HUES48 (cell line): ENCODE results near the gene TTC29.

Source experiments
- H3K27ac ChIP-seq: one replicate; pipeline ENCODE4 v1.7.0; 2013; ENCODE audit warnings: low read depth, low read length, inconsistent platforms
- H3K27me3 ChIP-seq: 2 replicates; pipeline ENCODE4 v1.6.1; 2013; ENCODE audit warnings: mild to moderate bottlenecking, low read length; ENCODE audit not compliant: control insufficient read depth, insufficient read depth
- H3K36me3 ChIP-seq: 2 replicates; pipeline ENCODE4 v1.6.1; 2013; ENCODE audit warnings: low read length; ENCODE audit not compliant: control insufficient read depth, insufficient read depth
- H3K4me1 ChIP-seq: 2 replicates; pipeline ENCODE4 v1.6.1; 2013; ENCODE audit warnings: mild to moderate bottlenecking, low read length; ENCODE audit not compliant: control insufficient read depth, insufficient read depth
- H3K4me3 ChIP-seq: 2 replicates; pipeline ENCODE4 v1.5.1; 2013; ENCODE audit warnings: mild to moderate bottlenecking, low read depth, low read length
- H3K9ac ChIP-seq: 2 replicates; pipeline ENCODE4 v1.6.1; 2013; ENCODE audit warnings: mild to moderate bottlenecking, low read depth, low read length, moderate library complexity
- H3K9me3 ChIP-seq: 2 replicates; pipeline ENCODE4 v1.6.1; 2013; ENCODE audit warnings: low read length; ENCODE audit not compliant: control insufficient read depth, insufficient read depth

TTC29 gene, protein sequence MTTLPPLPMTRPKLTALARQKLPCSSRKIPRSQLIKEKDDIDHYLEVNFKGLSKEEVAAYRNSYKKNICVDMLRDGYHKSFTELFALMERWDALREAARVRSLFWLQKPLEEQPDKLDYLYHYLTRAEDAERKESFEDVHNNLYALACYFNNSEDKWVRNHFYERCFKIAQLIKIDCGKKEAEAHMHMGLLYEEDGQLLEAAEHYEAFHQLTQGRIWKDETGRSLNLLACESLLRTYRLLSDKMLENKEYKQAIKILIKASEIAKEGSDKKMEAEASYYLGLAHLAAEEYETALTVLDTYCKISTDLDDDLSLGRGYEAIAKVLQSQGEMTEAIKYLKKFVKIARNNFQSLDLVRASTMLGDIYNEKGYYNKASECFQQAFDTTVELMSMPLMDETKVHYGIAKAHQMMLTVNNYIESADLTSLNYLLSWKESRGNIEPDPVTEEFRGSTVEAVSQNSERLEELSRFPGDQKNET

DNA sequence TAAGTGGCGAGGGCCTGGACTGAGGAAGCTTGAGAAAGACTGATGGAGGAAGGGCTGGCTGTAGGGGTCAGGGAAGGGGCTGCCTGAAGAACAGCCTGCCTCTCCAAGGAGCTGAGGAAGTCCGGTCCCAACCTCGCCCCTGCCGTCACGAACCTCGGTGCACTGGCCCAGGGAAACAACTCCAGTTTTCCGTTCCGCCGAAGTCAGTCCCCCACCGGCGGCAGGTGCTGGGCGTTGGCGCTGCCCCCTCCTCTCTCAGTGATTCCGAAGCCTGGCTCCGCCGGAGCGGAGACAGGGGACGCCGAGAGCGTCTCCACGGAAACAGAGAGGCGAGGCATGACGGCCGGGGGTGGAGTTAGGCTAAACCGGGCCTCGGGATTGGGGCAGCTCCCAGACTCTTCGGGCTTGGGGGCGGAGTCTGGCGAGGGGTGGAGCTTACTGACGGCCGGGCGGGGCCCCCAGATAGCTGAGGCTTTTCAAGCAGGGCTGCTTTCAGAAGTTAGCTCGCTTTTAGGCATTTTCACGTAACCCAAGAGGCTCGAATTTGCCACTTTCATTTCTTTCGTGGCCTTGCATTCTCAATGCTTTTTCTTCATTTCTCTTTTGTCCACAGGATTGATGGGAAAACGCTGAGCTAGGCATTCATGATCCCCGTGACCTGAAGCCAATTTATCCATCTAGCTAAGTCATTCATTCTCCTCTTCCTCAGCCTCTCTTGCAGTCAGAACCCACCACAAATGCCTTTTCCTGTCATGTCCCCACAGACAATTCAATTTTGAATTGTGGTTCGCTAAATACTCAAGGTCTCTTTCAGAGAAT lies at the start of gene TTC29:
Gene TTC29 (minus strand): TSS at position 309 of the 819 bp plus-strand sequence. CDS start 5,969 bp downstream, outside the sequence.
- Histone ChIP-seq H3K36me3 (no peaks in the 10 kb centered on the region), H3K27me3 (peaks cover 12% of the 10 kb centered on the region), H3K9me3 (no peaks in the 10 kb centered on the region), H3K4me1 (peaks cover 23% of the 10 kb centered on the region), H3K9ac (no peak within 1 kb of the TSS), H3K27ac (no peak within 1 kb of the TSS), H3K4me3 (peak within 1 kb of the TSS; percentile 63)

GRCh38 chr4:146981651-146982050 lies 36.0 kb upstream of the TTC29 start:
- Histone ChIP-seq H3K9ac (no peak overlapping the region), H3K4me3 (no peak overlapping the region), H3K27ac (no peak overlapping the region), H3K4me1 (0 out of 2 replicates have a peak, but pooled peaks cover 1% of the 10 kb centered on the region), H3K27me3 (no peaks in the 10 kb centered on the region), H3K9me3 (no peaks in the 10 kb centered on the region), H3K36me3 (no peaks in the 10 kb centered on the region)

DNA sequence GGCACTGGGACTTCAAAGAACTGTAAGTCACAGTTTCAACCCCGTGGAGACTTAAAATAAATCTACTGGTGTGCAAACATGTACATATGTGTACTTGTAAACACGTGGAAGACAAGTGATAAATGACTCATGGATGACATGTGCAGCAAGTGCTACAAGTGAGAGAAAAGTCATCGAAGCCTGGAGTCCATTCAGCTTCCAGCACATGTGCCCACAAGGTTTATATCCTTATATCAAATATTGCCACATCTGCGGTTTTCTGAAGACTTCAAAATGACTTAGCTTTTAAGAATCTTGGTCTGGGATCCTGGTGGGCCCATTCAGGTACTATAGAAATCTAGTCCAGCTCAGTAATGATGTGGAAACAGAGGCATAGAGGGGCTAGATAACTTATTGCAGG lies 33.0 kb upstream of the TTC29 start:
- H3K27ac ChIP-seq = no peak overlapping the region
- H3K36me3 ChIP-seq = no peaks in the 10 kb centered on the region
- H3K4me1 ChIP-seq = peaks cover 13% of the 10 kb centered on the region; the same call in 1 of the 2 replicates
- no peak overlapping the region for H3K9ac ChIP-seq
- H3K4me3 ChIP-seq = no peak overlapping the region
- no peaks in the 10 kb centered on the region for H3K27me3 ChIP-seq
- H3K9me3 ChIP-seq = no peaks in the 10 kb centered on the region

DNA sequence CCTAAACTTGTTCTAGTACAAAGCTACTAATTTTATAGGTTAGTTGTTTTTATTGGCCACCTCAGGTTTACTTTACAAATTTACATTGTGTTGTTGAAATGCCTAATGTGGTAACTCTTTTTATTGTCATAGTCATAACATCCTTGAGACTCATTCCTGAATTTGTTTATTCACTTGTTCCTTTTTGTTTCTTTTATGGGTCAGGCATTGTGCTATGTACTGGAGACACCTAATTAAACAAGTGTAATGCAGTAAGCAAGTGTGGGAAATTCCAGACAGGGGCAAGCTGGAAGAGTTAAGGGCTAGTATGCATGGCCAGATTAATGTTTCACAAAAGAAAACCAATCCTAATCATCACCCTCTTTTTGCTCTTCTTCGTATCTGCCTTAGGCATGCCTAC lies 30.5 kb upstream of the TTC29 start:
- no peak overlapping the region for H3K27ac ChIP-seq
- H3K9ac ChIP-seq = no peak overlapping the region
- H3K4me1 ChIP-seq = peaks cover 13% of the 10 kb centered on the region; the same call in 1 of the 2 replicates
- H3K36me3 ChIP-seq = no peaks in the 10 kb centered on the region
- H3K4me3 ChIP-seq = no peak overlapping the region; the same call in 1 of the 2 replicates
- H3K9me3 ChIP-seq = no peaks in the 10 kb centered on the region
- no peaks in the 10 kb centered on the region for H3K27me3 ChIP-seq

DNA sequence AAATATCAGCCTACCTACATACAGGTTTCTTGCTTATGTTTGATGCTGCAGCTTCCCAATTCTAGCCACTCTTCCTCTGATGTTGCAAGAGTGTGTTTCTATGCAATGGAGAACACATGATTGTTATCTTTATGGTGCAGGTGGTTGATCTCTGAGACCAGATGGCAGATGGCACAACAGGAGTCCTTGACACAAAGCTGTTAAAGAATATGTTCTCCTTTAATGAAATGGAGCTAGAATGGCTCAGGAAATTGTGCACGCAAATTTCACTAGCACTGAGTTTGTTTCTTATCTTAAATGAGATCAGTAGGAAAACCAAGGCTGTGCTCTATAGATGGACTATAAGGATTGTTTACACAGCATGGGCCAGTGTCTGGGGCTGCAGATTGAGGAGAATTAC lies 29.9 kb upstream of the TTC29 start:
- no peak overlapping the region for H3K4me3 ChIP-seq
- H3K4me1 ChIP-seq = peaks cover 13% of the 10 kb centered on the region; the same call in 1 of the 2 replicates
- H3K27ac ChIP-seq = no peak overlapping the region
- H3K36me3 ChIP-seq = no peaks in the 10 kb centered on the region
- no peaks in the 10 kb centered on the region for H3K27me3 ChIP-seq
- no peaks in the 10 kb centered on the region for H3K9me3 ChIP-seq
- no peak overlapping the region for H3K9ac ChIP-seq

GRCh38 chr4:146975036-146975435 lies 29.4 kb upstream of the TTC29 start:
- Histone ChIP-seq H3K4me3 (no peak overlapping the region), H3K27ac (no peak overlapping the region), H3K9me3 (no peaks in the 10 kb centered on the region), H3K9ac (no peak overlapping the region), H3K27me3 (no peaks in the 10 kb centered on the region), H3K4me1 (peaks cover 13% of the 10 kb centered on the region; the same call in 1 of the 2 replicates), H3K36me3 (no peaks in the 10 kb centered on the region)

- H3K9ac ChIP-seq = no peak overlapping the region
- H3K27me3 ChIP-seq = no peaks in the 10 kb centered on the region
- H3K9me3 ChIP-seq = peaks cover 1% of the 10 kb centered on the region; the same call in 1 of the 2 replicates
- H3K36me3 ChIP-seq = no peaks in the 10 kb centered on the region
- no peak overlapping the region for H3K4me3 ChIP-seq
- no peak overlapping the region for H3K27ac ChIP-seq
- H3K4me1 ChIP-seq = peaks cover 13% of the 10 kb centered on the region; the same call in 1 of the 2 replicates
Observed at GRCh38 chr4:146972036-146972435, 26.4 kb upstream of the TTC29 start.

- Histone ChIP-seq H3K36me3 (no peaks in the 10 kb centered on the region), H3K27ac (no peak overlapping the region), H3K9me3 (peaks cover 3% of the 10 kb centered on the region; the same call in 1 of the 2 replicates), H3K4me1 (no peaks in the 10 kb centered on the region), H3K4me3 (no peak overlapping the region), H3K27me3 (no peaks in the 10 kb centered on the region), H3K9ac (no peak overlapping the region)
Observed at GRCh38 chr4:146969126-146969525, 23.5 kb upstream of the TTC29 start.

DNA sequence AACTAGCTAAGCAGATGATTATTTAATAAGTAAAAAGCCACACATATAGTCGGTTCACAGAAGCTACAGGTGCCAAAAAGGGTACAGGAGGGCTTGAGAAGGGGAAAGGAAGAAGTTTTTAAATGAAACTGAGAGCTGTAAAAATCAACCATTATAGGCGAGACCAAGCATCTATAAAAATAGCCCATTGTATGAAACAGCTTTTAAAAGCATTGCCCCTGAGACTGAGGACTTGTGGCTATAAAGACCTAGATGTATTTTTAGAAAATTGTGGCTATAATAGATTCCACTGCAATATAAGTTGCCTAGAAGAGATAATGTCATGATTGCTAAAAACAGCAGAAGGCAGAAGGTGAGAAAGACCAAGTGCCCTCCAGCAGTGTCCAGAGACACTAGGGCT lies 15.0 kb upstream of the TTC29 start:
- no peak overlapping the region for H3K4me3 ChIP-seq
- no peaks in the 10 kb centered on the region for H3K9me3 ChIP-seq
- no peak overlapping the region for H3K9ac ChIP-seq
- H3K4me1 ChIP-seq = no peaks in the 10 kb centered on the region
- no peaks in the 10 kb centered on the region for H3K36me3 ChIP-seq
- H3K27me3 ChIP-seq = no peaks in the 10 kb centered on the region
- no peak overlapping the region for H3K27ac ChIP-seq

GRCh38 chr4:146959692-146960091 lies 14.0 kb upstream of the TTC29 start:
- Histone ChIP-seq H3K27me3 (no peaks in the 10 kb centered on the region), H3K27ac (no peak overlapping the region), H3K9me3 (no peaks in the 10 kb centered on the region), H3K4me3 (no peak overlapping the region), H3K9ac (no peak overlapping the region), H3K36me3 (no peaks in the 10 kb centered on the region), H3K4me1 (no peaks in the 10 kb centered on the region)

- Histone ChIP-seq H3K9ac (no peak overlapping the region), H3K4me1 (no peaks in the 10 kb centered on the region), H3K9me3 (no peaks in the 10 kb centered on the region), H3K27me3 (no peaks in the 10 kb centered on the region), H3K27ac (no peak overlapping the region), H3K4me3 (no peak overlapping the region), H3K36me3 (no peaks in the 10 kb centered on the region)
Observed at GRCh38 chr4:146957237-146957636, 11.6 kb upstream of the TTC29 start.
